Activated naive CD4-positive, alpha-beta T cell treated with anti-CD3 and anti-CD28 coated beads, Interleukin-2, amount 50 U/mL, for 72 hours (primary cell): Measurements from ENCODE around the gene AATK. TPM values are rescaled to one million over a fixed set of nuclear protein-coding genes. Genes with fewer than 3 reads are reported as not detected.
"Not testable (repeated sequence)": the region's sequence is repeated elsewhere in the genome, so short reads cannot be mapped to it uniquely, and the experiment has no call there.

Source experiments
- ATAC-seq, 2 donors: fragments of 150-1000 bp; cut with Tn5 transposase; 2 replicates each; pipeline ENCODE4 v1.10.0; 2021; ENCODE audit warnings: mild to moderate bottlenecking in 2 of 2, moderate library complexity in 2 of 2
- DNase-seq, 2 donors: peaks; one replicate each; pipeline ENCODE4 v3.0.0; 2021 to 2022; ENCODE audit warnings: low spot score in 2 of 2
- H3K27ac Mint-ChIP-seq, 2 donors: one replicate each; pipeline ENCODE4 v1.8.0; 2022; ENCODE audit warnings: mild to moderate bottlenecking in 2 of 2, mixed read lengths in 2 of 2
- H3K36me3 Mint-ChIP-seq, 2 donors: one replicate each; pipeline ENCODE4 v1.8.0; 2022; ENCODE audit warnings: mixed read lengths in 2 of 2
- H3K9me3 Mint-ChIP-seq, 2 donors: one replicate each; pipeline ENCODE4 v1.8.0; 2022; ENCODE audit warnings: mixed read lengths in 2 of 2
- total RNA-seq, 2 donors: library from RNA; stranded (reverse); gene quantifications; one replicate each; pipeline ENCODE4 v1.2.3, GENCODE V29; 2022

Gene AATK
- total RNA-seq, 2 donors from 2014 or later: 0.30 to 0.72 TPM

- Mint-ChIP-seq H3K36me3 (no peaks in the 10 kb centered on the region), H3K9me3 (no peaks in the 10 kb centered on the region), H3K27ac (no peak overlapping the region)
- ATAC-seq (no peak), DNase-seq (no peak)
These were observed 74.9 kb downstream of the AATK start for GRCh38 chr17:81091154-81091553.

- ATAC-seq (no peak), DNase-seq (peak in 1 of 2 donors; percentile 27)
- Mint-ChIP-seq H3K27ac (no peak overlapping the region), H3K9me3 (no peaks in the 10 kb centered on the region), H3K36me3 (no peaks in the 10 kb centered on the region)
These were observed 75.5 kb downstream of the AATK start for GRCh38 chr17:81090361-81091136.

GRCh38 chr17:81086789-81087551 is 79.1 kb downstream of the AATK start:
- ATAC-seq (no peak), DNase-seq (no peak)
- no peak overlapping the region for H3K27ac Mint-ChIP-seq
- no peaks in the 10 kb centered on the region for H3K36me3 Mint-ChIP-seq
- H3K9me3 Mint-ChIP-seq: no peaks in the 10 kb centered on the region

GRCh38 chr17:81085420-81085911 is 80.6 kb downstream of the AATK start:
- no peaks in the 10 kb centered on the region for H3K36me3 Mint-ChIP-seq

GRCh38 chr17:81084680-81085419 is 81.2 kb downstream of the AATK start:
- Mint-ChIP-seq H3K9me3 (no peaks in the 10 kb centered on the region), H3K36me3 (no peaks in the 10 kb centered on the region), H3K27ac (no peak overlapping the region)
- no peak for DNase-seq
- ATAC-seq: no peak

More at GRCh38 chr17:81085420-81085911, 80.6 kb downstream of the AATK start:
- Mint-ChIP-seq H3K27ac (no peak overlapping the region), H3K9me3 (no peaks in the 10 kb centered on the region)
- ATAC-seq (no peak), DNase-seq (no peak)

GRCh38 chr17:81083125-81083765 is 82.8 kb downstream of the AATK start:
- DNase-seq (no peak), ATAC-seq (no peak)
- Mint-ChIP-seq H3K36me3 (no peaks in the 10 kb centered on the region), H3K27ac (no peak overlapping the region), H3K9me3 (no peaks in the 10 kb centered on the region)

GRCh38 chr17:81082177-81083073 is 83.6 kb downstream of the AATK start:
- DNase-seq: no peak
- ATAC-seq: no peak
- Mint-ChIP-seq H3K36me3 (no peaks in the 10 kb centered on the region), H3K27ac (peak overlapping the region in 1 of 2 donors; percentile 9), H3K9me3 (no peaks in the 10 kb centered on the region)

- DNase-seq (no peak), ATAC-seq (no peak)
- Mint-ChIP-seq H3K36me3 (no peaks in the 10 kb centered on the region), H3K27ac (no peak overlapping the region), H3K9me3 (no peaks in the 10 kb centered on the region)
These were observed 84.5 kb downstream of the AATK start for GRCh38 chr17:81081222-81082176.

- DNase-seq: no peak
- Mint-ChIP-seq H3K36me3 (no peaks in the 10 kb centered on the region), H3K9me3 (no peaks in the 10 kb centered on the region), H3K27ac (no peak overlapping the region)
- no peak for ATAC-seq
These were observed 86.0 kb downstream of the AATK start for GRCh38 chr17:81080019-81080418.

GRCh38 chr17:81078026-81078913 is 87.8 kb downstream of the AATK start:
- not testable (repeated sequence) for H3K9me3 Mint-ChIP-seq, DNase-seq, H3K27ac Mint-ChIP-seq, H3K36me3 Mint-ChIP-seq, ATAC-seq

GRCh38 chr17:81076141-81076679 is 89.8 kb downstream of the AATK start:
- H3K27ac Mint-ChIP-seq: no peak overlapping the region
- no peak for ATAC-seq

GRCh38 chr17:81075307-81075706 is 90.7 kb downstream of the AATK start:
- ATAC-seq: no peak
- no peak for DNase-seq
- H3K36me3 Mint-ChIP-seq: no peaks in the 10 kb centered on the region
- H3K27ac Mint-ChIP-seq: no peak overlapping the region
- H3K9me3 Mint-ChIP-seq: no peaks in the 10 kb centered on the region

More at GRCh38 chr17:81076141-81076679, 89.8 kb downstream of the AATK start:
- H3K9me3 Mint-ChIP-seq: no peaks in the 10 kb centered on the region
- no peak for DNase-seq
- H3K36me3 Mint-ChIP-seq: no peaks in the 10 kb centered on the region

- H3K9me3 Mint-ChIP-seq: no peaks in the 10 kb centered on the region
- H3K36me3 Mint-ChIP-seq: no peaks in the 10 kb centered on the region
- DNase-seq: no peak
- ATAC-seq: no peak
- no peak overlapping the region for H3K27ac Mint-ChIP-seq
These were observed 91.1 kb downstream of the AATK start for GRCh38 chr17:81074875-81075274.
